ENCODE results near the gene GDAP2.

GDAP2 gene

DNA sequence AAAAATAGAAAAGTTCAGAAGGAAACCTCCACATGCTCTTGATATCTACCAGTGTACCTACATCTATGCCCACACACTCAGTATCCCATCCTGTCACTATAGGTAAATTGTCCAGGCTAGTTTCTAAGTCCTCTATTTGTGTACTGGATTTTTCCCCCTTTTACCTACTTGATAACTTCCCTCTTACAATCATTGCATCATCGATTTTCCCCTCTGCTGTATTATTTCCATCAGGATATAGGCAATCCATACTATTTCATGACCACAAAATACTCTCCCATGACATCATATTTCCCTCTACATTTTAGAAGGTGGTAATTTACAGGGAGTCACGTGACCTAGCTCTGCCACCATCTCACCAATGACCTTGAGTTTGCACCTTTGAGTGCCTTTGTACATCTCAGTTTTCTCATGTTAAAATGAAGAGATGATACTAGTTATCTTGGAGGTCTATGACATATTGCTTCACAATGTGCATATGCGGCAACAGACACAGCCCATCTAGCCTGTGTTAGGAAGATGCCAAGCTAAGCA lies 88.2 kb downstream of the GDAP2 start:
- no peak for DNase-seq (ENCODE audit: low read depth)

DNA sequence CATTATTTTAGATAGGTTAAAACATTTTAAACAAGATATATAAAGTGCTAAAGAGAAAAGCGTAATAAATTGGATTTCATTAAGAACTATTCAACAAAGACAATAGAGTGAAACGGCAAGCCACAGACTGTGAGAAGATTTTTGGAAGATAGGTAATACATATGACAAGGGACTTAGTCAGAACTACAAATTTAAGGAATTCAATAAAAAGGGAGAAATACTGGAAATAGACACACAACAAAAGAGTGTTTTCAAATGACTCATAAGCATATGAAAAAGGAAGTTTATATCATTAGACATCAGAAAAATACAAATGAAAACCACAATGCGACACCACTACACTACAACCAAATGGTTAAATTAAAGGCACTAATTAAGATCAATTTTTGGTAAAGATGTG lies 90.5 kb downstream of the GDAP2 start:
- no peak for DNase-seq (ENCODE audit: low read depth)

DNA sequence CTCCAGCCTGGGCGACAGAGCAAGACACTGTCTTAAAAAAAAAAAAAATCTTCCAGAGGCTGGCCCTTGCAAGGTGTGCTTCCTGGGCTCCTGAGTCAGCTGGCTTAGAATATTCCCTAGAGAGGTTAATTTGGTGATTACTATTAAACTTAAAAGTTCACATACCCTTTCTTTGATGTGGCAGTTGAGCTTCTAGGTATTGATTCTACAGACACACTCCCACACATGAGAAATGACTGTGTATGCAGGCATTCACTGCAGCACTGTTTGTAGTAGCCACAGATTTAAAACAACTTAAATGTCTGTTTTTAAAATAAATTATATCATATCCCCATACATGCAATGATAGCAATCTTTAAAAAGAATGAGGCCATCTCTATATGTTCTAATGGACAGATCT lies 93.4 kb downstream of the GDAP2 start:
- DNase-seq (ENCODE audit: low read depth), result no peak

DNA sequence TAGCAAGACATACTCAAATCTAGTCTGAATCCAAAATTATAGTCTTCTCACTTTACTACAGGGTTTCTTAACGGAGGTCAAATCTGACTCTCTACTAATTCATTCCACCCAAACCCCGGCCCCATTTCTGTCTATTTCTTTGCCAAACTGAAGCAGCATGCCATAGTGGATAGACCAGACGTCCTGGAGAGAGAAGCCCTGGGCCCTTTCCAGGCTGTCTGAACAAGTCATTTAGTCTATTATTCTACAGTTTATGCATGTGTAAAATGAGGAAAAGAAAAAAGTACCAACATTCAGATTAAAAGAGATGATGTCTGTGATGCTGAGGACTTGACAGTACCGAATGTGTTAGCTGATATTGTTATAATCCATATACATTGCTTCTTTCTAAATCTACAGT lies 95.0 kb downstream of the GDAP2 start:
- DNase-seq (ENCODE audit: low read depth), result no peak

DNA sequence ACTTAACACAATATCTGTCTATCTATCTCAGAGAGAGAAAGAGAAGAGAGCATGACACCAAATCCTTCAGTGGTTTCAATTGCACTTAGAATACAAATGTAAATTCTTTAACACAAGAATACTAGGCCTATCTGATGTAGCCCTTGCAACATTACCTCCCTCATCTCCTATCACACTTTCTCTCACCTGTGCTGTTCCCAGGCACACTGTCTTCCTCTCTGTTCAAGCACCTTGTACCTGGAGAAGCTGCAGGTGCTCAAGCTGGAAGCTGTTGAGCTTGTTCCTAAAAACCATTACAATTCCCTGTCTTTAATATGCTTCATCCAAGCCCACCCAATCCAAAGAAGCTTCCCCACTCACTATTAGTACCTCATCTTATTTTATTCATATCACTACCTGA lies 97.0 kb downstream of the GDAP2 start:
- no peak for DNase-seq (ENCODE audit: low read depth)

DNA sequence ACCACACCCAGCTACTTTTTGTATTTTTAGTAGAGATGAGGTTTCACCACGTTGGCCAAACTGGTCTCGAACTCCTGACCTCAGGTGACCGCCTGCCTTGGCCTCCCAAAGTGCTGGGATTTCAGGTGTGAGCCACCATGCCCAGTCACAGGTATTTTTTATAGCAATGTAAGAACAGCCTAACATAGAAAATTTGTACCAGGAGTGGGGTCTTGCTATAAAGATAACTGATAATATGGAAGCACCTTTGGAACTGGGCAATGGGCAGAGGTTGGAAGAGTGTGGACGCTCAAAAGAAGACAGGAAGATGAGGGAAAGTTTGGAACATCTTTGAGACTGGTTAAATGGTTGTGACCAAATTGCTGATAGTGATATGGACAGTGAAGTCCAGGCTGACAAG lies 99.2 kb downstream of the GDAP2 start:
- DNase-seq (ENCODE audit: low read depth), result no peak

DNA sequence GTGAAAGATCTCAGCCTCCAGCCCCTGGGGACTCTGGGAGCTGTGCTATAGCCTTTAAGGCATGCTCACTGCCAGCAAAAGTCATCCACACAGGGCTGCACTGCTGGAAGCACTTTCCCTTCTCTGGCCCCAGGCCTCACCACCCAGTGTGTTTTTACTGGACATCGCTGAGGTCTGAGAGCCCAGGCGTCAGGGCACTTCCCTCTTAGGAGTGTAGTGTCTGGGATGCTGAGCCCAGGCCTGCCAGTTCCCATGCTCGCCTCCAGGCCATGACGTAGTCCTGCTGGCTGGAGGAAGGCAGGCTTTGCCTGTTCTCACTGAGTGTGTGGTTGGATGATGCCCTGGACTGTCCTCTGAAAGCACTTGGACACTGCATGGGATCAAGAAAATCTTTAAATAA lies 101.2 kb downstream of the GDAP2 start:
- no peak for DNase-seq (ENCODE audit: low read depth)

DNA sequence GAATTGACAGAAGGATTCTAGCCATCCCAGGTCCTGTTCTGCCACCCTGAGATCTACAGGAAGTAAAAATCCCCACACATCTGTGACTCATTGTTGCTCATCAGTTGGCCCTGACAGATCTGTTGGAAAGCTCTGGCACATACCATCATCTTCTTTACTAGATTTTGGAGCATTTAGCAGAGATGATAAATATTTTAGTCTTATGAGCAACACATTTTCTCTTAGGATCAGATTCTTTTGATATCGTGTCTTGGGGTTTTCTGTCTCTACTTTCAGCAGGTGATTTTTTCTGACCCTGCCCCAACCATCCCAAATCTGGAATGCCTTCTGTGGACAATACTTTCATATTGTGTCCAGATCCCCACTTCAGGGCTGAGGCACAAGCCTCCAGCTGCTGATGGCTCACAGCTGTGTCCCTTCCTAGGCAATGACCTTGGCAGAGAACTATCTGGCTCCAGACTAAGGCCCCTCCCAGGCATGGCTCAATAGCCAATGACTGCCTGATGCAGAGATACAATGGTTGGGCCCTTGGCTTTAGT lies 102.8 kb downstream of the GDAP2 start:
- no peak for DNase-seq (ENCODE audit: low read depth)

DNA sequence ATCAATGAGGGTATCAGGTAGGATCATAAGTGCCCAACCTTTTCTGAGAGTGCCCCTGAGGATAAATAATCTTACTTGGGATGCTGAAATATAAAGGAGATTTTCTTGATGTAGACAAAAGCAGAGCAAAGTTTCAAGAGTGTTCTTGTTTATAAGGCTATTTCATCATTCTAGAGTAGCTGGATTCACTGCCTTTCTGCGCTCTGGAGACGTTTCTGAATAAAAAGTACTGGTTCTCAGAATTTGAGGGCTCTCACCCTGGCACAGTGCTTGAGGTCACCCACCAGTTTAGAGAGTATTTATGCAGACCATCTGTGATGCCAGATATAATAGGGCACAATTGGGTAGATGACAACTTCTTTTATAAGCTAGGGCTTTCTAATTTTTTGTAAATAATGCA lies 103.3 kb downstream of the GDAP2 start:
- no peak for DNase-seq (ENCODE audit: low read depth)

DNA sequence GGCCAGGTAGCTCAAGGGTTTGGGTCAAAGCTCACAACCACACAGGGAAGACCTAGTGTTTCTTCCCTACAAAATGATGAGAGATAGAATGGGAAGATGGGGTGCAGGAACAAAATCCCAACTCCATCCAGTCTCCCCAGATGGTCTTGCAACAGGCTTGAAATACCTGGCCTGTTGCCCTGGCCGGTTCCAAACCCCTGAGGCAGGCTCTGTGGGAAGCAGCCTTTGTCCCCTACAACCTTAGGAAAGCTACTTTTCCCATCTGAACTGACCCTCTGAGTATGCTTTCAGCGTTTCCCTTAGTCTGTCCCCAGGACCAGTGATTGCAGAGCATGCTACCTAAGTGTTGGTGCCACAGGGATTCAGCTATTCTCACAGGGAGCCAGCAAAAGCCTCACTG lies 104.0 kb downstream of the GDAP2 start:
- DNase-seq (ENCODE audit: low read depth), result no peak

DNA sequence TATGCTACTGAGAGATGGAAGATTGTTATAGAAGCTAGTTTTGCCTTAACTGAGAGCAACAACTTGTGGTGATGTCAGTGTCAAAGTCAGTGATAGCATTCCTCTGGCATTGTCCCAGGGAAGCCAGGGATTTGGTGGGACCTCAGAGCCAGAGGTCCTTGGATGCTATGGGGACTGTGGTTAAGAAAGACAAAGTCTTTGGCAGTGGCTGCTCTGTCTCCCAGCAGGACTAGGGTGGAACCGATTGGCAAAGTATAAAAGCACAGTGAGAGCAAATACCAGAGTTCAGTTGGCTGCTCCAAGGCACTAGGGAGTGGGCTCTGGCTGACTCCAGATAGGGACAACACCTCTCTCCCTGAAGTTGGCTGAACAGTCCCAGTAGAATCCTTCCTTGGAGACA lies 104.8 kb downstream of the GDAP2 start:
- no peak for DNase-seq (ENCODE audit: low read depth)

DNA sequence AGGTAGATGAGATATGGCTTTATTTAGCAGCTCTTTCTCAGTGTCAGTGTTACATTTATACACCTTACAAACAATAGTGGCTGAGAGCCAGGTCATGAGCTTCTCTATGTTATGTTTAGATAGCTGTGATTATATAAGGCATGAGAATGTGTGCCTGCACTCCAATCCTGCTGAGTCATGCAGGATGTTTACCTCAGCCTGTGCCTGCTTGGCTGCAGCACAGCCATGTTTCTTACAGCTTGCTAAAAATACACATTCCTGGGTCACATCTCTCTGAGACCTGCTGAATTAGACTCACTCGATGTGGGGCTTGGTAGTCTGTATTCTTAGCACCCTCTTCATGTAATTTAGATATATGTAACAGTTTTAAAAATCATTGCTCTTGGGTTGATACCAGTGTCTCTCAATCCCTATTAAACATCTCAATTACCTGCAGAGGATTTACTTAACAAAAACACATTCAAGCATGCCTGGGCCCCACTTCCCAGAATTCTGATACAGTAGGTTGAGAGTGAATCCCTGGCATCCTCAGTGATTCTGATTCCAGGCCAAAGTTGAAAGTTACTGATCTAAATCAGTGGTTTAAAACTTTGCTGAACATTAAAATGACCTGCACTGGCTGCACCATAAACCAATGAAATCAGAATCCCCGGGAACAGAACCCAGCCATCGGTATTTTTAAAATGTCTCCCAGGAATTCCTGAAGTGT lies 107.5 kb downstream of the GDAP2 start:
- no peak for DNase-seq (ENCODE audit: low read depth)

DNA sequence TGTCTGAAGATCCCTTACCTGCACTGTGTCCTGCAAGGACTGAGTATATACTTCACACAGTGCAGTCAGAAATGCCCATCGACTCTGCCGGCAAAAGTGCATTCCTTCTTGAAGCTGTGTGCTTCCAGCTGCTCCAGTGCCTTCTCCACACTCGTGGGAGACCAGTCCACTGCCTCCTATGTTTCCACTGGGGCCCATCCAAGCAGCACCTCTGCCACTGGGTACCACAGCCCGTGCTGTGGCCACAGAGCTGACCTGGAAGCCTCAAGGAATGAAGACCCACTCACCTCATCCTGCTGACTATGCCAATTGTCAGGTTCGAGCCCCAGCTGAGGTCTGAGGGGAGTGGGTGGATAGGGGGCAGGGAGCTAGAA lies 108.1 kb downstream of the GDAP2 start:
- DNase-seq (ENCODE audit: low read depth), result no peak

DNA sequence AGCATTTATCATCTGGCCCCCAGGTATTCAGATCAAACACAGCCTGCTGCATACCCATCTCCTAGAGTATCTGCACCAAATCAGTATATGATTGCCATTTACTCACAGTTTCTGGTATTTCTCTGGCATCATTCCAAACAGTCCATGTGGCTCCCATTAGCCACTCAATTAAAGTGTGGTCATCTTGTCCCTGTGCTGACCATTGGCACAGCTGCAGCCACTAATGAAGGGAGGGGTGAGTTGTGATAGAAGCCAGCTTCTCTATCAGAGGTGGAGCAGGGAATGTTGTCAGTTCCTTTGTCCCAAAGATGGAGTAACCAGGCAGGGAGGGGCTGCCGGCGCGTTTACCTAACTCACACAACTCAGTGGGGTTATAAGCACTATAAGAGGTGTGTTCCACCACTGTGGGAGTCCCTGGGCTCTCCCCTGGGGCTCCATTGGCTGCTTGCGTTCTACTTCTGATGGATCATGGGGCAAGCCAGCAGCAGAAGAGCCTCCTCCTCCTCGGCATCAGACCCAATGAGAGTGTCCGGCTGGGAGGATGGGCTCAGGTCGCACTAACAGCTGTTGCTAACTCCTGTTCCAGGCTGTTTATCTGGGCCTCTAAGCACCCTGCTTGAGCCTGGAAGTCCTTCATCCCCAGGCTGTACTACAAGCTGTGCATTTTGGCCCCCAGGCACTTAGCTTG lies 108.6 kb downstream of the GDAP2 start:
- DNase-seq (ENCODE audit: low read depth), result no peak

DNA sequence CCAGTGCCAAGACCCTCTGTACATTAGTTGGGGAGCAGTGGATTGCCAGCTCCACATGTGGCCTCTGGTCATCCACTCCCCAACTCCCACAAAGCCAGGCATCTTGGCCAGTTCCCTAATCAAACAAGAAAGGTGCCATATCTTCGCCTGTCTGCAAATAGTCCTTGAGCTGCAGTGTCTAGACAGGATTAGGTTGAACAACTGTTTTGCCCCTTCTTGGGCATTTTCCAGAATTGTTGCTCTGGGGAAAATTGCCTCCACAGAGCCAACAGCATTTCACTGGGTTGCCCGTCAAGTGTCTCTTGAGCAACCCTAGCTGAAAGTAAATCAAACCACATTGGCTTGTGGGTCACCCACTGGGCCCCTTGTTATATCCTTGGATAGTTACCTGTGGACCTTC lies 109.3 kb downstream of the GDAP2 start:
- DNase-seq (ENCODE audit: low read depth), result no peak

DNA sequence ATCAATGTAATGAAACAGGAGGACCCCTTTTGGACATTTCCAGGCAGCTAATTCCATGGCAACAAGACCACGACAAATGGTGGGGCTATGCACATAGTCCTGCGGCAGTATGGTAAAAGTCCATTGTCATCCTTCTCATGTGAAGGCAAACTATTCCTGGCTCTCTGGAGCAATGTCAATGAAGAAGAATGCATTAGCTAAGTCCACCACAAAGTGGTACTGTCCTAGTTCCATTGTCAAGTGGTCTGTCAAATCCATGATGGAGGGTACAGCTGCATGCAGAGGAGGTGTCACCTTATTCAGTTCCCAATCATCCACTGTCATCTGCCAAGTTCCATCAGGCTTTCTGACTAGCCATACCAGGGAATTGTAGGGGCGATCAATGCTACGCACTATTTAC lies 110.1 kb downstream of the GDAP2 start:
- DNase-seq (ENCODE audit: low read depth), result no peak

DNA sequence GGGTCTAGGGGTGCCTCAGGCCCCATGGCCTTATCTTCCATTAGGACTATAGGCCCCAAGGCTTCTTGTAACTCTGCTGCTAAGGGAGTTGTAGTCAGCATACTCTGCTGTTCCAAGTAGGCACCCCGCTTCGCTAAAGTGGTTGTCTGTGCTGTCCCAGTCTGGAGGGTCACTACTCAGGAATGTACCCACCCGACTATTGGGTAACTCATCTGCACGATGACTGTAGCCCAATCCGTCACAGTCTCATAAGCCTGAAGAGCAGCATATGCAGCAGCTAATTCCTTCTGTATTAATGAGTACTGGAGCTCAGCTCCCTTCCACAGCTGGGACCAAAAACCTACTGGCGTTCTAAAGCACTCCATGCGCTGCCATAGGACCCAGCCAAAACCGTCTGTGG lies 111.0 kb downstream of the GDAP2 start:
- no peak for DNase-seq (ENCODE audit: low read depth)

DNA sequence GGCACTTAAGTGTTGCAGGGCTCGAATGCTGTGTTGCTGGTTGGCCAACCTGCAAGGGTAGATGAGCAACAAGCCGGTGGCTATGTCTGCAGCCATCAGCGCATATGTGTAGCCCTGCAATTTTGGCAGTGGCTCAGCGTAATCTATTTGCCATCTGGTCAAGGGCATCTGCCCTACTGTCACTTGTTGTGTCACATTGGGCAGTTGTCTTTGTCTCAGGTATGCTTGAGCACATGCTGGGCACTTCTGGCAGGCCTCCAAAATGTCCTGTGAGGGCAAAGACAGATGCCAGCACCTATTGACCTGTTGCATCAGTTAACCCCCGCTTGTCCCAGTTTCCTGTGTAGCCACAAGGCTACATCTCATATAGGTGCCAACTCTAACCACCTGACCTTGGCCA lies 111.8 kb downstream of the GDAP2 start:
- DNase-seq (ENCODE audit: low read depth), result no peak

DNA sequence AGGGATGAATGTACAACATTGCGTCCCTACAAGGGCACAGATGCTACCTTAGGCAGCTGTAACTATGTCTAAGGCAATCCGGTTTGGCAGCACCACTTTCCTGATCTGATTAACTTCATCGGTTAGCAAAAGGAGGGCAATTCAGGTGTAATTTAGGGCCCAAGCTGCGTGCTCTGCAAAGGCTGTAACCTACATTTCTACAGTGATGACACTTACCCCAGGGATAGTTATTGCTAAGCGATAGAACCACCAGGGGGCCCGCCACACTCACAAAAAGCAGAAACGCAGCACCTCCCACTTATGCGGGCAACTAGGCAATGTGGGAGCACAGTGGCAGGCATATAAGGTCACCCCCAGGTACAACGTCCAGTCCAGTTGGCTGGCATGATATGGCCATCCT lies 113.5 kb downstream of the GDAP2 start:
- DNase-seq (ENCODE audit: low read depth), result no peak

DNA sequence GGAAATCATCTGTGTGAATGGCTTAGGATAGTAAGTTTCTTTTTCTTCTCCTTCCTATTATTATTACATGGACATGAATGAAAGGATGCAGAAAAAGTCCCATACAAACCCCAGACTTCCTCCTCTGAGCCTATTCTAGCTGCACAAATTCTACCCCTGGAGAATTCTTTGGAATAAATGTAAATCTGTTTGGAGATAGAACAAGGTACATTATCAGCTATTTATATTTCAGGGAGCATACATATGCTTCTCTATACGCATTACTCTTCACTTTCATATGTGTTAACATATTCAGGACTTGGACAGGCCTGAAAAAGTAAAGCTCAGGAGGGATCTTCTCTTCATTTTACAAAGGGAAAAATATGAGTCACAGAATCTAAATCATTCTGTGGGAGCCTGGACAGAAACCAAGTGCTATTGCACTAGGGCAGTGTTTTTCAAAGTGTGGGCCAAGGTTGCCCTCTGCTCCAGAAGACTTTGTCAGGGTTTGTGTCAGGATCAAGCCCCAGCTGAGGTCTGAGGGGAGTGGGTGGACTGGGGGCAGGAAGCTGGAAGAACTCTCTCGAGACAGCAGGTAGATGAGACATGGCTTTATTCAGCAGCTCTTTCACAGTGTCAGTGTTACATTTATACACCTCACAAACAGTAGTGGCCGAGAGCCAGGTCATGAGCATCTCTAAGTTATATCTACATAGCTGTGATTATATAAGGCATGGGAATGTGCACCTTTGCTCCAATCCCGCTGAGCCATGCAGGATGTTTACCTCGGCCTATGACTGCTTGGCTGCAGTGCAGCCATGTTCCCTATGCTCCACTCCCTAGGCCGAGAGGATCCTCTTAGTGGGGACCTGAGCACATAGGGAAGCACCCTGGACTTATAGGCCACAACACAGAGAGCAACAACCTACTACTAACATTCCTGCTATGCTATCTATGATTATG lies 114.3 kb downstream of the GDAP2 start:
- no peak for DNase-seq (ENCODE audit: low read depth)
